GM12878 (cell line): ENCODE measurements around the gene LLPH. TPM values are rescaled to one million over a fixed set of nuclear protein-coding genes. Genes with fewer than 3 reads are reported as not detected.

Experiments
- CREM ChIP-seq: IDR thresholded peaks from 2 replicates; pipeline ENCODE4 v1.6.1; 2014; ENCODE audit warnings: antibody characterized with exemption, low read depth
- DPF2 ChIP-seq: fragments of 450-650 bp; IDR thresholded peaks from 2 replicates; pipeline ENCODE4 v1.6.1; 2017; ENCODE audit warnings: mild to moderate bottlenecking
- FOXM1 ChIP-seq: IDR thresholded peaks from 2 replicates; pipeline ENCODE4 v1.6.1; 2012; ENCODE audit warnings: low read depth, mild to moderate bottlenecking, inconsistent platforms, low read length, moderate library complexity
- GABPA ChIP-seq: IDR thresholded peaks from 2 replicates; pipeline ENCODE4 v1.6.1; 2014; ENCODE audit warnings: antibody characterized with exemption, low read depth, mild to moderate bottlenecking, inconsistent platforms
- IKZF2 ChIP-seq, 2 experiments: fragments of 450-650 bp; IDR thresholded peaks; 2 replicates each; pipeline ENCODE4 v1.6.1; 2017; ENCODE audit warnings: mild to moderate bottlenecking in 2 of 2, moderate library complexity in 2 of 2
- NFXL1 ChIP-seq: fragments of 450-650 bp; IDR thresholded peaks from 2 replicates; pipeline ENCODE4 v1.6.1; 2017; ENCODE audit warnings: antibody characterized with exemption, mild to moderate bottlenecking, borderline replicate concordance
- NFYA ChIP-seq: IDR thresholded peaks from 2 replicates; pipeline ENCODE4 v1.6.1; 2011; ENCODE audit warnings: low read depth, mild to moderate bottlenecking, low read length, improper control_type of control experiment, borderline replicate concordance
- NR2C2 ChIP-seq: IDR thresholded peaks from 2 replicates; pipeline ENCODE4 v1.6.1; 2011; ENCODE audit warnings: borderline replicate concordance, low read depth; ENCODE audit not compliant: control insufficient read depth, insufficient read length
- PAX5 ChIP-seq: IDR thresholded peaks from 2 replicates; pipeline ENCODE4 v1.6.1; 2011; ENCODE audit warnings: low read depth, low read length, borderline replicate concordance
- PAX8 ChIP-seq: fragments of 450-650 bp; IDR thresholded peaks from 2 replicates; pipeline ENCODE4 v1.6.1; 2017; ENCODE audit warnings: mild to moderate bottlenecking, moderate library complexity
- RUNX3 ChIP-seq: IDR thresholded peaks from 2 replicates; pipeline ENCODE4 v1.6.1; 2012; ENCODE audit warnings: low read length, inconsistent platforms
- SMC3 ChIP-seq: IDR thresholded peaks from 2 replicates; pipeline ENCODE4 v1.6.1; 2011; ENCODE audit warnings: low read length, improper control_type of control experiment, borderline replicate concordance
- SPI1 ChIP-seq: IDR thresholded peaks from 2 replicates; pipeline ENCODE4 v1.6.1; 2011; ENCODE audit warnings: low read depth, mild to moderate bottlenecking, low read length, moderate library complexity, borderline replicate concordance; ENCODE audit not compliant: insufficient read depth
- TCF12 ChIP-seq: IDR thresholded peaks from 2 replicates; pipeline ENCODE4 v1.6.1; 2011; ENCODE audit warnings: low read depth, mild to moderate bottlenecking, low read length
- YY1 ChIP-seq: IDR thresholded peaks from 2 replicates; pipeline ENCODE4 v1.6.1; 2011; ENCODE audit warnings: low read depth, mild to moderate bottlenecking, low read length
- polyA plus RNA-seq, 11 experiments: library from polyadenylated mRNA; depleted of rRNA in 4 of 11; unstranded in 6 of 11; stranded (reverse) in 5 of 11; fragments of >200 nt; fragmentation: Nextera tagmentation in 4 of 11; fragmentation: Illumina TruSeq in 1 of 11; extraction: Ambion mirVana in 4 of 11; extraction: Trizol in 1 of 11; gene quantifications; 1 replicate in 1 of 11; 2 replicates in 10 of 11; pipeline versions ENCODE4 v1.2.1 to v1.2.3, GENCODE V29; 2011 to 2016; ENCODE audit warnings: inconsistent platforms in 2 of 11, missing spikeins in 2 of 11, low read depth in 1 of 11
- total RNA-seq, 4 experiments: library from RNA; depleted of rRNA in 3 of 4; stranded (reverse); fragments of >200 nt in 3 of 4; fragmentation: Illumina TruSeq in 1 of 4; extraction: Trizol in 1 of 4; gene quantifications; 2 replicates each; pipeline versions ENCODE4 v1.2.1 to v1.2.3, GENCODE V29; 2013 to 2021
- TF ChIP-seq, protein P1 (sequence below): fragments of 450-650 bp; IDR thresholded peaks from 2 replicates; pipeline ENCODE4 v1.6.1; 2018; ENCODE audit warnings: borderline replicate concordance, mild to moderate bottlenecking; ENCODE audit not compliant: partially characterized antibody
- TF ChIP-seq, protein P2 (sequence below): IDR thresholded peaks from 2 replicates; pipeline ENCODE4 v1.6.1; 2011; ENCODE audit warnings: mild to moderate bottlenecking, low read depth, low read length, moderate library complexity; ENCODE audit not compliant: insufficient replicate concordance
- TF ChIP-seq, protein P3 (sequence below): IDR thresholded peaks from 2 replicates; pipeline ENCODE4 v1.6.1; 2012; ENCODE audit warnings: mild to moderate bottlenecking, low read depth, low read length
- TF ChIP-seq, protein P4 (sequence below), 3 experiments: IDR thresholded peaks in 2 of 3; conservative IDR thresholded peaks in 1 of 3; 2 replicates each; pipeline ENCODE4 v1.5.1; 2011; ENCODE audit warnings: low read depth in 3 of 3, low read length in 3 of 3, mild to moderate bottlenecking in 3 of 3, control low read depth in 2 of 3, moderate library complexity in 2 of 3, inconsistent platforms in 1 of 3, mixed read lengths in 1 of 3; ENCODE audit not compliant: control insufficient read depth in 2 of 3, insufficient read depth in 1 of 3; ENCODE audit errors: extremely low read depth in 1 of 3

LLPH gene
- total and polyA plus RNA-seq, 10 of the 15 experiments (the other 5 are each of a cell fraction or from before 2014, with no cell fraction given), result 15.2 to 107 (median 70.4) TPM

DNA sequence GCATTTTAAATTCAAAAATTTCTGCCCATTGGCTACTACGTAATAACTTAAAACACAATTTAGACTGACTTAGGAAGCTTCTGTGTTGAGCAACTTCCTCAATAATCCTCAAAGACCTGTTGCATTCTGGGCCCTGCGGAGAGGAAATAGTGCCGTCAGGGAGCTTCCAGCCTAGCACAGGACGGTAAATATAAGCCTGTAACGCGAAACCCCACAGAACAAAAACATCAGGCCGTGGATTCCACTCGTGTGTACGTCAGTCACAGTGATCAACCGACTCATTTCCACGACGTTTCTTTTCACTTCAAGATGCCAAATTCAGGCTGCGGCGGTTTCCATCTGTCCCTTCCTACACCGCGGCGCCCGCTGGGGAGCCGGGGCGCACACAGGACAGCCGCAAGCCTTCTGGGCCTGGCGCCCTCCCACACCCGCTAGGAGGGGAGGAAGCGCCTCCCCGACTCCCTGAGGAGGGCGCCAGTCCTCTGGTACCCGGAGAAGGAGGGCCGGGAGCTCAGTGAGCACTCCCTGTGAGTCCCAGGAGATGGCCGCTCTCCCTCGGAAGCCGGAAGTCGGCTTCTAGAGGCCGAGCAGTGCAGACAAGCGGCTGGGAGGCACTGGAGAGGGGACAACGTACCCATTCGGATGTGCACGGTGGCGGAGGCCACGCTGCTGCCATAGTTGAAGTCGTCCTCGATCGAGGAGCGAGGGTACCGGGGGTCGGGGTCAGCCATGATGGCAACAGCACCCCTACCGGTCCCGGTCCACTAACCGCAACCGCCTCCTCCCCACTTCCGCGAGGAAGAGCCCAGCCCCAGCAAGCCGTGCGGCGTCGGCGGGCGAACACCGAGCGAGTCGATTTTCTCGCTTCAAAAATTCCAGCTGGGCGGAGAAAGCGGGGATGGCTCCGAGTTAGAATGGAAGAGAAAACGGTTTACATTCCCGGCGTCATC is 38.9 kb upstream of the LLPH start, which contains the start of gene TMBIM4 (continued):
- TF ChIP-seq, protein P1, sequence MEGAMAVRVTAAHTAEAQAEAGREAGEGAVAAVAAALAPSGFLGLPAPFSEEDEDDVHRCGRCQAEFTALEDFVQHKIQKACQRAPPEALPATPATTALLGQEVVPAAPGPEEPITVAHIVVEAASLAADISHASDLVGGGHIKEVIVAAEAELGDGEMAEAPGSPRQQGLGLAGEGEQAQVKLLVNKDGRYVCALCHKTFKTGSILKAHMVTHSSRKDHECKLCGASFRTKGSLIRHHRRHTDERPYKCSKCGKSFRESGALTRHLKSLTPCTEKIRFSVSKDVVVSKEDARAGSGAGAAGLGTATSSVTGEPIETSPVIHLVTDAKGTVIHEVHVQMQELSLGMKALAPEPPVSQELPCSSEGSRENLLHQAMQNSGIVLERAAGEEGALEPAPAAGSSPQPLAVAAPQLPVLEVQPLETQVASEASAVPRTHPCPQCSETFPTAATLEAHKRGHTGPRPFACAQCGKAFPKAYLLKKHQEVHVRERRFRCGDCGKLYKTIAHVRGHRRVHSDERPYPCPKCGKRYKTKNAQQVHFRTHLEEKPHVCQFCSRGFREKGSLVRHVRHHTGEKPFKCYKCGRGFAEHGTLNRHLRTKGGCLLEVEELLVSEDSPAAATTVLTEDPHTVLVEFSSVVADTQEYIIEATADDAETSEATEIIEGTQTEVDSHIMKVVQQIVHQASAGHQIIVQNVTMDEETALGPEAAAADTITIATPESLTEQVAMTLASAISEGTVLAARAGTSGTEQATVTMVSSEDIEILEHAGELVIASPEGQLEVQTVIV, result peak; percentile 90
- TF ChIP-seq, protein P2, sequence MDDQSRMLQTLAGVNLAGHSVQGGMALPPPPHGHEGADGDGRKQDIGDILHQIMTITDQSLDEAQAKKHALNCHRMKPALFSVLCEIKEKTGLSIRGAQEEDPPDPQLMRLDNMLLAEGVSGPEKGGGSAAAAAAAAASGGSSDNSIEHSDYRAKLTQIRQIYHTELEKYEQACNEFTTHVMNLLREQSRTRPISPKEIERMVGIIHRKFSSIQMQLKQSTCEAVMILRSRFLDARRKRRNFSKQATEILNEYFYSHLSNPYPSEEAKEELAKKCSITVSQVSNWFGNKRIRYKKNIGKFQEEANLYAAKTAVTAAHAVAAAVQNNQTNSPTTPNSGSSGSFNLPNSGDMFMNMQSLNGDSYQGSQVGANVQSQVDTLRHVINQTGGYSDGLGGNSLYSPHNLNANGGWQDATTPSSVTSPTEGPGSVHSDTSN, result no peak
- TF ChIP-seq CREM, result peak; percentile 82
- TF ChIP-seq NR2C2, result peak; percentile 68
- peak; percentile 72 for TF ChIP-seq GABPA
- TF ChIP-seq SMC3, result no peak; the same call in 1 of the 2 replicates
- TF ChIP-seq IKZF2 (IDR thresholded peaks at IDR 0.05), result peak; percentile 85 to 89
- peak; percentile 95 for TF ChIP-seq YY1
- peak; percentile 92 for TF ChIP-seq DPF2
- no peak for TF ChIP-seq NFYA
- TF ChIP-seq PAX8, result no peak
- TF ChIP-seq, protein P3, sequence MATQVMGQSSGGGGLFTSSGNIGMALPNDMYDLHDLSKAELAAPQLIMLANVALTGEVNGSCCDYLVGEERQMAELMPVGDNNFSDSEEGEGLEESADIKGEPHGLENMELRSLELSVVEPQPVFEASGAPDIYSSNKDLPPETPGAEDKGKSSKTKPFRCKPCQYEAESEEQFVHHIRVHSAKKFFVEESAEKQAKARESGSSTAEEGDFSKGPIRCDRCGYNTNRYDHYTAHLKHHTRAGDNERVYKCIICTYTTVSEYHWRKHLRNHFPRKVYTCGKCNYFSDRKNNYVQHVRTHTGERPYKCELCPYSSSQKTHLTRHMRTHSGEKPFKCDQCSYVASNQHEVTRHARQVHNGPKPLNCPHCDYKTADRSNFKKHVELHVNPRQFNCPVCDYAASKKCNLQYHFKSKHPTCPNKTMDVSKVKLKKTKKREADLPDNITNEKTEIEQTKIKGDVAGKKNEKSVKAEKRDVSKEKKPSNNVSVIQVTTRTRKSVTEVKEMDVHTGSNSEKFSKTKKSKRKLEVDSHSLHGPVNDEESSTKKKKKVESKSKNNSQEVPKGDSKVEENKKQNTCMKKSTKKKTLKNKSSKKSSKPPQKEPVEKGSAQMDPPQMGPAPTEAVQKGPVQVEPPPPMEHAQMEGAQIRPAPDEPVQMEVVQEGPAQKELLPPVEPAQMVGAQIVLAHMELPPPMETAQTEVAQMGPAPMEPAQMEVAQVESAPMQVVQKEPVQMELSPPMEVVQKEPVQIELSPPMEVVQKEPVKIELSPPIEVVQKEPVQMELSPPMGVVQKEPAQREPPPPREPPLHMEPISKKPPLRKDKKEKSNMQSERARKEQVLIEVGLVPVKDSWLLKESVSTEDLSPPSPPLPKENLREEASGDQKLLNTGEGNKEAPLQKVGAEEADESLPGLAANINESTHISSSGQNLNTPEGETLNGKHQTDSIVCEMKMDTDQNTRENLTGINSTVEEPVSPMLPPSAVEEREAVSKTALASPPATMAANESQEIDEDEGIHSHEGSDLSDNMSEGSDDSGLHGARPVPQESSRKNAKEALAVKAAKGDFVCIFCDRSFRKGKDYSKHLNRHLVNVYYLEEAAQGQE, result peak; percentile 46; the same call in 1 of the 2 replicates
- TF ChIP-seq RUNX3, result peak; percentile 98
- TF ChIP-seq PAX5, result peak; percentile 91
- TF ChIP-seq FOXM1, result 0 out of 2 replicates have a peak, but pooled peaks have one; percentile 44
- TF ChIP-seq TCF12, result peak; percentile 75
- TF ChIP-seq, protein P4, sequence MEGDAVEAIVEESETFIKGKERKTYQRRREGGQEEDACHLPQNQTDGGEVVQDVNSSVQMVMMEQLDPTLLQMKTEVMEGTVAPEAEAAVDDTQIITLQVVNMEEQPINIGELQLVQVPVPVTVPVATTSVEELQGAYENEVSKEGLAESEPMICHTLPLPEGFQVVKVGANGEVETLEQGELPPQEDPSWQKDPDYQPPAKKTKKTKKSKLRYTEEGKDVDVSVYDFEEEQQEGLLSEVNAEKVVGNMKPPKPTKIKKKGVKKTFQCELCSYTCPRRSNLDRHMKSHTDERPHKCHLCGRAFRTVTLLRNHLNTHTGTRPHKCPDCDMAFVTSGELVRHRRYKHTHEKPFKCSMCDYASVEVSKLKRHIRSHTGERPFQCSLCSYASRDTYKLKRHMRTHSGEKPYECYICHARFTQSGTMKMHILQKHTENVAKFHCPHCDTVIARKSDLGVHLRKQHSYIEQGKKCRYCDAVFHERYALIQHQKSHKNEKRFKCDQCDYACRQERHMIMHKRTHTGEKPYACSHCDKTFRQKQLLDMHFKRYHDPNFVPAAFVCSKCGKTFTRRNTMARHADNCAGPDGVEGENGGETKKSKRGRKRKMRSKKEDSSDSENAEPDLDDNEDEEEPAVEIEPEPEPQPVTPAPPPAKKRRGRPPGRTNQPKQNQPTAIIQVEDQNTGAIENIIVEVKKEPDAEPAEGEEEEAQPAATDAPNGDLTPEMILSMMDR (IDR thresholded peaks at IDR 0.05 in 2 of 3, conservative IDR thresholded peaks at IDR 0.05 in 1 of 3; ENCODE audit: control insufficient read depth in 2 of 3, extremely low read depth in 1 of 3, insufficient read depth in 1 of 3, low read depth in 3 of 3, low read length in 3 of 3), result peak; percentile 18 to 43 (median 23); a peak in 4 of 6 replicates
- peak; percentile 94 for TF ChIP-seq NFXL1
- peak; percentile 58; the same call in 1 of the 2 replicates for TF ChIP-seq SPI1
